ENCODE measurements around the gene CNOT6L. TPM values are rescaled to one million over a fixed set of nuclear protein-coding genes. Genes with fewer than 3 reads are reported as not detected.

The CNOT6L gene
- total and polyA plus RNA-seq, 2 of the 4 experiments (the other 2 are of a cell fraction): 3.5 to 21.1 TPM

DNA sequence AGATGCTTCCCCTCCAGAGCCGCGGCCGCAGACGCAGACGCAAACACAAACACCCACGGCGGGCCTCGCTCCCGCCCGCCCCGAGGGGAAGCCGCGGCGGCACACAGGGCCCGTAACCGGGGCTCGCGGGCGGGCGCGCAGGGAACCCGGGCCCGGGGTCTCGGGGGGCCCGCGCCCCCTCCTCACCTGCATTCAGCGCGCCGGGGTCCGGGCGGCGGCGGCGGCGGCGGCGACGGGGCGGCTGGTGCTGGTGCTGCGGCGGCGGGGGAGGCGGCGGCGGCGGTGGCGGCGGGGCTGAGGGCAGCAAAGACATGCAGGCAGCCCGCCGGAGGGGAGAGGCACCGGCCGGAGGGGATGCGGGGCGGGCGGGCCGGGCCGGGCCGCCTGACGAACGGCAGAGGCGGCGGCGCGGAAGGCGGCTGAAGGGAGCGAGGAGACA lies 255 bp upstream of the CNOT6L start:
- intact Hi-C loops (cut with micrococcal nuclease): loop anchor here (5.0 kb wide), 2 partner anchors 42 to 122 kb away; no protein-coding TSS in a partner anchor
- no peak overlapping the region for H4K91ac ChIP-seq (ENCODE audit: insufficient read depth, low read depth, low read length)
- peaks cover 2% of the 10 kb centered on the region for H3K4me1 ChIP-seq (ENCODE audit: control insufficient read depth, insufficient read depth, low read length)
- no TSS peak for BruUV-seq (replicated peaks)
- H3K9ac ChIP-seq (ENCODE audit: low read depth, low read length): peak overlapping the region; percentile 88
- H2BK20ac ChIP-seq (ENCODE audit: low read depth, low read length): no peak overlapping the region
- H3K14ac ChIP-seq (replicated peaks; ENCODE audit: low read depth, low read length): no peak overlapping the region
- no peaks in the 10 kb centered on the region for H3K9me3 ChIP-seq (ENCODE audit: control insufficient read depth, insufficient read depth, low read length)
- no peak overlapping the region; the same call in 1 of the 2 replicates for H2AK5ac ChIP-seq (ENCODE audit: low read depth, low read length)
- no peak for DNase-seq
- no peak overlapping the region for H3K56ac ChIP-seq (ENCODE audit: extremely low read depth, insufficient read depth, low read length)
- H4K5ac ChIP-seq (ENCODE audit: low read depth, low read length): no peak overlapping the region
- ChIA-PET CTCF (interaction anchor here (0.8 to 1.2 kb wide), 2 partner anchors 10 to 19 kb away, joined by 3 to 4 read pairs; no protein-coding TSS in a partner anchor), POLR2A (ENCODE audit: unreplicated experiment) (interaction anchor here (0.5 to 1.0 kb wide), 2 partner anchors 43 to 112 kb away, joined by 3 read pairs; partner anchors contain the start of gene MRPL1)
- ATAC-seq (ENCODE audit: low read depth): peak; percentile 27
- 0% methylated on average over 29 of the region's 66 CpGs; no CpG with 5 or more reads in 1 of the 2 experiments for WGBS, 2 experiments (ENCODE audit: extremely low coverage in 2 of 2, insufficient read length in 1 of 2)
- peak overlapping the region; percentile 94 for H3K4me3 ChIP-seq (ENCODE audit: insufficient read depth, low read depth, low read length)
- peak overlapping the region; percentile 74 for H2BK5ac ChIP-seq (ENCODE audit: low read depth, low read length, poor library complexity, severe bottlenecking)
- no peaks in the 10 kb centered on the region for H3K9me1 ChIP-seq (ENCODE audit: insufficient read depth, low read length)
- peak overlapping the region; percentile 83 for H3K27ac ChIP-seq (ENCODE audit: insufficient read depth, low read length)
- peak overlapping the region; percentile 49 for H3K4me2 ChIP-seq (ENCODE audit: low read depth, low read length)
- H2BK15ac ChIP-seq (ENCODE audit: low read depth, low read length): no peak overlapping the region
- H4K20me1 ChIP-seq (ENCODE audit: insufficient read depth, low read length): peaks cover 16% of the 10 kb centered on the region; the same call in 1 of the 2 replicates
- in situ Hi-C loops (cut with MboI; ENCODE audit: low sequenced_read_pairs): no loop called here
- peak overlapping the region; percentile 98 for H2AFZ ChIP-seq (replicated peaks; ENCODE audit: low read length, poor library complexity)
- no peaks in the 10 kb centered on the region for H3K36me3 ChIP-seq (ENCODE audit: control insufficient read depth, insufficient read depth, low read length)
- TF ChIP-seq, protein P1, sequence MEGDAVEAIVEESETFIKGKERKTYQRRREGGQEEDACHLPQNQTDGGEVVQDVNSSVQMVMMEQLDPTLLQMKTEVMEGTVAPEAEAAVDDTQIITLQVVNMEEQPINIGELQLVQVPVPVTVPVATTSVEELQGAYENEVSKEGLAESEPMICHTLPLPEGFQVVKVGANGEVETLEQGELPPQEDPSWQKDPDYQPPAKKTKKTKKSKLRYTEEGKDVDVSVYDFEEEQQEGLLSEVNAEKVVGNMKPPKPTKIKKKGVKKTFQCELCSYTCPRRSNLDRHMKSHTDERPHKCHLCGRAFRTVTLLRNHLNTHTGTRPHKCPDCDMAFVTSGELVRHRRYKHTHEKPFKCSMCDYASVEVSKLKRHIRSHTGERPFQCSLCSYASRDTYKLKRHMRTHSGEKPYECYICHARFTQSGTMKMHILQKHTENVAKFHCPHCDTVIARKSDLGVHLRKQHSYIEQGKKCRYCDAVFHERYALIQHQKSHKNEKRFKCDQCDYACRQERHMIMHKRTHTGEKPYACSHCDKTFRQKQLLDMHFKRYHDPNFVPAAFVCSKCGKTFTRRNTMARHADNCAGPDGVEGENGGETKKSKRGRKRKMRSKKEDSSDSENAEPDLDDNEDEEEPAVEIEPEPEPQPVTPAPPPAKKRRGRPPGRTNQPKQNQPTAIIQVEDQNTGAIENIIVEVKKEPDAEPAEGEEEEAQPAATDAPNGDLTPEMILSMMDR (conservative IDR thresholded peaks at IDR 0.05; ENCODE audit: low read depth, low read length): no peak
- peak; percentile 60; the same call in 1 of the 2 replicates for TF ChIP-seq MAZ (IDR thresholded peaks at IDR 0.05; ENCODE audit: borderline replicate concordance, low read depth, low read length)
- no peak overlapping the region for H3K23ac ChIP-seq (ENCODE audit: low read depth, low read length)
- peak overlapping the region; percentile 66 for H2AK9ac ChIP-seq (replicated peaks; ENCODE audit: low read depth, low read length, poor library complexity)
- no peak overlapping the region for H2BK120ac ChIP-seq (ENCODE audit: low read depth, low read length)
- no peak overlapping the region for H3K4ac ChIP-seq (ENCODE audit: low read depth, low read length)
- peaks cover 8 to 12% of the 10 kb centered on the region in 2 experiments for H3K79me1 ChIP-seq (ENCODE audit: low read depth in 1 of 2, low read length in 2 of 2)
- dilution Hi-C loops (cut with HindIII; ENCODE audit: low sequenced_read_pairs, unreplicated experiment): no loop called here
- H3K27me3 ChIP-seq (ENCODE audit: control insufficient read depth, insufficient read depth, low read length): no peaks in the 10 kb centered on the region
- no peak overlapping the region for H3K18ac ChIP-seq (ENCODE audit: low read depth, low read length)
- peak overlapping the region in 1 of 2 experiments; percentile 70; a peak in 1 of 4 replicates for H4K8ac ChIP-seq (ENCODE audit: low read depth in 2 of 2, low read length in 2 of 2)
